COLO829 (cell line): ENCODE results near the gene GRK5.
"Not testable (repeated sequence)": the region's sequence is repeated elsewhere in the genome, so short reads cannot be mapped to it uniquely, and the experiment has no call there.

Experiments used
- DNase-seq: peaks from one replicate; pipeline ENCODE4 v3.0.0; 2012; ENCODE audit warnings: low spot score

The GRK5 gene

DNA sequence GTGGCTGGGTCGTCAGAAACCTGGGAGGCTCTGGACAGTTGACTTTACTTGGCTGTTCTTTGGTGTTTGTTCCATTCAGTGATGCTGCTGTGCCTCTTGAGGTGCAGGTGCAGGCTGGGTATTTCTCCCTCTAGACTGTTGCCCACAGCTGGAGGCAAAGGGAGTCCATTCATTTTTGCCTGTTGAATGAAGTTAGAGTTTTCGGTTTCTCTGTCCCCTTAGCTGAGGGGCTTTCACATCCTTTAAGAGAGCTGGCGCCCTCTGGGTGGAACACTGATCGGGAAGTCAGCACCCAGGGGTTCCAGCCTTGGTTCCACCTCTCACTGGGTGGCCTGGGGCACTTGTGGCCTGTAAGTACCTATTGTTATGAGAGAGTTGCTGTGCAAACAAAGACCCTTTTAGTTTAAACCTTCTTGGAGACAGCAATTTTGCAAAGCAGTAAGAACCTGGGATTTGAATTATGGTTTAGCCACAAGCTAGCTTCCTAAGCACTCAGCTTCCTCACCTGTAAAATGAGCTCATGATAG is 67.2 kb downstream of the GRK5 start:
- no peak for DNase-seq

DNA sequence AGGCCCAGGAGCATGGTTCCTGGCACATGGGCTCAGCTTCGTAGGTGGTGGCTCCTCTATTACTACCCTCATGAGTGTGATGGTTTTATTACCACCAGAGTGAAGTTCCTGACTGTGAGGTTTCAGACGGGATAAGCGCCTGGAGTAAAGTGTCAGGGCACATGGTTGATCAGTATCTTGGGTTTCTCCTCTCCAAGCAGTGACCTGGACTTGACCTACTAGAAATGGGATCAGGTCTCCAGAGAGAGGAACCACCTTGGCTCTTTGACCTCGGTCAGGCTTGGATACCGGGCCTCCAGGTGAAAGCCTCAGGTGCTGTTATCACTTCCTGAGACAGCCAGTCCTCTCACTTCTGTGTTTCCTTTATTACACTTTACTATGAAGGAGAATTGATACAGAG is 67.7 kb downstream of the GRK5 start:
- no peak for DNase-seq

- DNase-seq = not testable (repeated sequence)
Observed at GRCh38 chr10:119276194-119276593, 68.8 kb downstream of the GRK5 start.

DNA sequence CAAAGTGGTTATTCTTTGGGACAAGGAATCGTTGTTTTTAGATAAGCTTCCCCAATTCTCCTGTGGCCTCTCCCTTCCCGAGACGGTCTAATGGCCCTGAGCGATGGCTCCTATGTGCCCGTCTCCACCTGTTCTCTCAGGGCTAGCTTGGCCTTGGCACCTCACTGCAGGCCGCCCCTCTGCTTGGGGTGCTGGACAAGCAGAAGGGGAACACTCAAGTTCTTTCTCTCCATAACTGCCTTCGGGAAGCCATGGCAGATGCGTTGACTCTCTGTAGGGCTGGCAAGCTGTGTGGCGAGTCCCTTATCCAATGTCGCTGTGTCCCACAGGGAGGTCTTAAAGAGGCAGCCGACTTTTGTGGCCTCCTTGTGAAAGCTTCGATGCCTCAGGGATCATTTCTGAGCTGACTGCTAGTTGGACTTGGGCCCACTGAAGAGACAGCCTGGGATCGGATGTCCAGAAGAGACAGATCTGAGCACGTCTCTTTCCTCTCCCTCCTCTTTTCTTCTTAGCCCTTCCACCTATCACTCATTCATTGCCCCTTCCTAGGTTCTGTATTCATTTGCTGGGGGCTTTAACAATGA is 70.8 kb downstream of the GRK5 start:
- no peak for DNase-seq

GRCh38 chr10:119279441-119279840 is 72.1 kb downstream of the GRK5 start:
- no peak for DNase-seq

DNA sequence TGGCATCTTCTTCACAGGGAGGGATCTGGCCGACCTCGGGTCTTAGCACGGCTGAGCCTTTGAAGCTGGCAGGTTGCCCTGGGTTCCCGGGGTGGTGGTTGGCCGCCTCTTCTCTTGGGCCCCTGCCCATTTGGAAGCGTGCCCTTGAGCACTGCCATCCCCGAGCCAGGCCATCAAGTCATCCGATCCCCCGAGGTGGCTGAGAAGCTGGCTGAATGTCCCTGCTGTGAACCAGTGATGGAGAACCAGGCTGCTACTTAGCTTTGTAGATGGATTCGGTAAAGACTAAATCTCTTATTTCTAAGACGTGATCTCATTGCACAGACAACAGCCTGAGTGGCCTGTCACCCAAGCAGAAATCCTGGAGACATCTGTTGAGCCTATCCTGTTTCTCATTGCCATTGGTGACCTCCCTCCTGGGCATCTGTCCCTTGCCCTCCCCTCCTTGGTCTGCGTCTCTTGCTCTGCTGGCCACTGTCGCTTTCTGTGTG is 74.3 kb downstream of the GRK5 start:
- no peak for DNase-seq

DNA sequence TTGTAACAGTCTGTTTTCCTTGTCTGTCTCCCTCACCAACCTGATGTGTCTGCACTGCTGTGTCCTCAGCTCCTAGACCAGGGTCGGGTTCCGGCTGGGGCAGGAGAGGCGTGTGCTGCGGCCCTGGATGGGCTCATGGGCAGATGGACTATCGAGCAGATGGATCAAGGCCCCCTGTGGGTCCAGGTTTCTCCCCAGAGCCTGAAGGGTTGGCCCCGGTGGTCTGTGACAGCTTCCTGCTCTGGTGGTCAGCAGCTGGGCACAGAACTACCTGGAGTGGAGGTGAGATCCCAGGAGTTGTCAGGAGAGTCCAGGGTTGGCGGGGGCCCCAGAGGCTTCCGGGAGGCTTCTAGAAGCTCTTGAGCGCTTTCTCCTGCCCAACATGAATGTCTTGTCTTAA is 75.1 kb downstream of the GRK5 start:
- DNase-seq = no peak

GRCh38 chr10:119283387-119283786 is 76.0 kb downstream of the GRK5 start:
- DNase-seq = no peak

DNA sequence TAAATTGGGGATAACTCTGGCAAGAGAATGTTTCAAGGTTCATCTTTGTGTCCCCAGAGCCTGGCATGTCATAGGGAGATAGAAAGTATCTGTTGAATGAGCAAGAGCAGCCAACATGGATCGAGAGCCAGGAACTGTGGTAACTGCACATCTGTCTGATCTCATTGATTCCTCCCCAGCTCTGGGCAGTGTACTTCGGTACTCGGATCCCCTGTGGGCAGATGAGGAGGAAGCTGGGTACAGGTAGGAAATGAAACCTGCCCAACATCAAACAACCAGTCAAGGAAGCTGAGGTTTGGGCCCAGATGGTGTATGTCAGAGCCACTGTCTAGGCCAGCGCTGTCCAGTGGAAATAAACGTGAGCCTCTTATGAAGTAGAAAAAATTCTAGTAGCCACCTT is 76.4 kb downstream of the GRK5 start:
- DNase-seq = no peak

- no peak for DNase-seq
Observed at GRCh38 chr10:119284679-119285096, 77.3 kb downstream of the GRK5 start.

DNA sequence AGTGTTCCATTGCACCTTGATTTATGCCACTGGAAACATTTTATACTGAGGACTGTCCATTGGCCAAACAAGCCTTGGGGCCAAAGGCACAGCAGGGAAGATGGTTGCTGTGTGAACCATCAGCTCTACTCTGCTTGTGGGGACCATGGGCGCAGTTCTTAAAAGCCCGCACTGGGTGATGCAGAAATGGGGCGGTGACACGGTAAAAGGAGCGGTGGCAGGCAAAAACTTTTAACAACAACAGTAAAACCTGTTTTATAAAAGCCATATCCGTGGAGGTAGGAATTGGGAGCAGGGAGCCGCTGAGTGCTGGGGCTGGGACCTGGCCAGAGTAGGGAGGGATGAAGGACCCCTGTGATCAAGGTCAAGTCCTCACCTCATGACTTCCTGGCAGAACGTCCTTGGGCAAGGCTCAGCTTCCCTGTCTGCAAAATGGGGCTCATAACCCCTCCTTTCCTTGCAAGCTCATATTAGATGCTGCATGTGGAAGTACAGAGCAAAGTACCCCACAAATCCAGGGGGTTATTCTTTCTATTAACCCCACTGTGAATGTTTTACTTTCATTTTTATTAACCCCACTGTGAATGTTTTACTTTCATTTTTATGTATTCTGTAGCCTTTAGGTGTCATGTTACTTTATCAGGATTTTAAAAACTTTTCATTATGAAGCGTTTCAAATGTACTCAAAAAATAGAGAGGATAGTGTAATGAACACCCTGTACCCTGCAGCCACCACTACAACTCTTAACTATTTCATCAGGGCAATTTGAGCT is 78.3 kb downstream of the GRK5 start:
- DNase-seq = no peak

DNA sequence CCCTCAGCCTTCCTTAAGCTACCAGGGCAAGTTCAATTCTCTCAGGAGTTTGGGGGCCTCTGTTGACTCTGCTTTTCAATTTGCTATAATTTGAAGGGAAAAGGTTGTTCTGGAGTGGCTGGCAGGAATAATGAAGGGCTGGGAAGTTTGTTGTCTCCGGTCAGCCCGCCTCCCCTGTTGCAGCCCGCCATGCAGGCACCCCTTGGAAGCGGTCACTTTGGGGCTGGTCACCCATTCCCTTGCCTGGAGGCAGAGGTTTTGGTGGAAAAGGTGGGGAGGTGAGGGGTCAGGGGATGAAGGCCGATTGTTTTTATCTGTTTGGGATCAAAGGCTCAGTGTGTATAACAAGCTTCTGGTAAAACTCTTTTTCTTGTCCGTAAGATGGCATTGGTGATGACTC is 79.1 kb downstream of the GRK5 start:
- no peak for DNase-seq

DNA sequence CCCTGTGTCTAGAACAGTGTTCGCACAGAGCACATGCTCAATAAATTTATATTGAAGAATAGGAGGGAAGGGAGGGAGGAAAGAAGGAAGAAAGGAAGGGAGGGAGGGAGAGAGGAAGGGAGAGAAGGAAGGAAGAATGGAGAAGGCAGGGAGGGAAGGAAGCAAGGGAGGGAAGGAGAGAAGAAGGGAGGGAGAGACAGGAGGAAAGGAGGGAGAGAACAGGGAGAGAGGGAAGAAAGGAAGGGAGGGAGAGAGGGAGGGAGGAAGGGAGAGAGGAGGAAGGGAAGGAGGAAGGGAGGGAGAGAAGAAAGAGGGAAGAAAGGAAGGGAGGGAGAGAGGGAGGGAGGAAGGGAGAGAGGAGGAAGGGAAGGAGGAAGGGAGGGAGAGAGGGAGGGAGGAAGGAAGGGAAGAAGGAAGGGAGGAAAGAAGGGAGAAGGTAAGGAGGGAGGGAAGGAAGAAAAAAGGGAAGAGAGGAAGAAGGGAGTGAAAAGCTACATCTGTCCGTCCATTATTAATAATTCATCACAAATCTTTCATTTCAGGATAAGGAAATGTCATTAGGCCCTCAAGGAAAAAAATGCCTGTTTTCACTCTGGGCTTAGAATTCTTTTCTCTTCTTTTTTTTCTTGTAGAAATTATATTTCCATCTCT is 79.7 kb downstream of the GRK5 start:
- DNase-seq = no peak

GRCh38 chr10:119288574-119289001 is 81.2 kb downstream of the GRK5 start:
- DNase-seq = no peak

GRCh38 chr10:119289227-119289920 is 82.0 kb downstream of the GRK5 start:
- no peak for DNase-seq

GRCh38 chr10:119290301-119291048 is 83.1 kb downstream of the GRK5 start:
- no peak for DNase-seq

- no peak for DNase-seq
Observed at GRCh38 chr10:119291223-119291900, 84.0 kb downstream of the GRK5 start.

GRCh38 chr10:119292968-119293760 is 85.8 kb downstream of the GRK5 start:
- DNase-seq = no peak

DNA sequence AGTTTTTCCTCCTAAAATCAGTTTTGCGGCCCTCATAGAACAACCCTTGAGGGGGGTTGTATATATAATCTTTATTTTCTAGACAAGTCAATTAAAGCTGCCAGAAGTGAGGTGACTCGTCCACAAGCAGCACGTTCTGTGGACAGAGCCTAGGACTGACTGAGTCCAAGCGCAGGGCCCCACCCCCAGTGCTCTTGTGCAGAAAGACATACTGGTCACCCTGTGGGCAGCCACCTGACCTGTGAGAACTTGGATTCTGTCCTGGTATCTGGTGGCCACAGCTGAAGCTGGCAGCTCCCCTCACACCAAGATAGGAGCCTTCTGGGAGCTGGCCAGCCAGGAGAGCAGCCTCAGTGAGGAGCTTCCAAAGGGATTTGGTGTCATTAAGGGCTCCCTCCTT is 89.3 kb downstream of the GRK5 start:
- DNase-seq = no peak
